ENCODE results near the gene CLEC1A.

DNA sequence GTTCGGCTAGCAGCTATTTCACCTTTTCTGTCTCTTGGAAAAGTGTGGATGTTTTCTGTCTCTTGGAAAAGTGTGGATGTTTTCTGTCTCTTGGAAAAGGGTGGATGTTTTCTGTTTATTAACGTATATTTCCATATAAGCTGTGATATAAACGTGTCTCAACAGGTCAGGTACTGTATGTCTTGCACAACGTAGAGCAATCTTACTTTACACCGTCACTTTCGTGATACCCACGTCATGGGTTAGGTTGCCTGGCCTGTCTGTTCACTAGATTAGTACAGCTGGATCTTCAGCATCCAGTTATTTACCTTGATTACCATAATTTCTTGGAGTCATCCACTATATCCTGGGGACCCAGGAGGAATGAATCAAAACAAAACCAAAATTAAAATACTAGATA, 17.1 kb upstream of the CLEC1A start:
- TF ChIP-seq, protein P1, sequence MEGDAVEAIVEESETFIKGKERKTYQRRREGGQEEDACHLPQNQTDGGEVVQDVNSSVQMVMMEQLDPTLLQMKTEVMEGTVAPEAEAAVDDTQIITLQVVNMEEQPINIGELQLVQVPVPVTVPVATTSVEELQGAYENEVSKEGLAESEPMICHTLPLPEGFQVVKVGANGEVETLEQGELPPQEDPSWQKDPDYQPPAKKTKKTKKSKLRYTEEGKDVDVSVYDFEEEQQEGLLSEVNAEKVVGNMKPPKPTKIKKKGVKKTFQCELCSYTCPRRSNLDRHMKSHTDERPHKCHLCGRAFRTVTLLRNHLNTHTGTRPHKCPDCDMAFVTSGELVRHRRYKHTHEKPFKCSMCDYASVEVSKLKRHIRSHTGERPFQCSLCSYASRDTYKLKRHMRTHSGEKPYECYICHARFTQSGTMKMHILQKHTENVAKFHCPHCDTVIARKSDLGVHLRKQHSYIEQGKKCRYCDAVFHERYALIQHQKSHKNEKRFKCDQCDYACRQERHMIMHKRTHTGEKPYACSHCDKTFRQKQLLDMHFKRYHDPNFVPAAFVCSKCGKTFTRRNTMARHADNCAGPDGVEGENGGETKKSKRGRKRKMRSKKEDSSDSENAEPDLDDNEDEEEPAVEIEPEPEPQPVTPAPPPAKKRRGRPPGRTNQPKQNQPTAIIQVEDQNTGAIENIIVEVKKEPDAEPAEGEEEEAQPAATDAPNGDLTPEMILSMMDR (IDR thresholded peaks at IDR 0.05), result no peak
- TF ChIP-seq POLR2A (IDR thresholded peaks at IDR 0.05), result no peak
